GM10248 (cell line): ENCODE results near the gene CILP2.

Experiments used
- CTCF ChIA-PET: fragments of 300-600 bp; sonication (Branson Sonifier 250); formaldehyde crosslinking; extraction: SDS; loops from one replicate; lab custom pipeline; 2021; ENCODE audit warnings: antibody characterized with exemption; lab: Yijun Ruan, JAX
- POLR2A ChIA-PET: fragments of 350-650 bp; sonication (Branson Sonifier 250); formaldehyde crosslinking; extraction: SDS; loops from one replicate; lab custom pipeline; 2020; ENCODE audit warnings: antibody characterized with exemption; lab: Yijun Ruan, JAX
- DNase-seq: peaks from one replicate; pipeline ENCODE4 v3.0.0; 2012; ENCODE audit errors: extremely low spot score
- TF ChIP-seq, protein P1 (sequence below): IDR thresholded peaks from 2 replicates; pipeline ENCODE4 v1.5.1; 2012; ENCODE audit warnings: mild to moderate bottlenecking, low read depth; ENCODE audit errors: extremely low read depth, missing control alignments, control extremely low read depth

The CILP2 gene

DNA sequence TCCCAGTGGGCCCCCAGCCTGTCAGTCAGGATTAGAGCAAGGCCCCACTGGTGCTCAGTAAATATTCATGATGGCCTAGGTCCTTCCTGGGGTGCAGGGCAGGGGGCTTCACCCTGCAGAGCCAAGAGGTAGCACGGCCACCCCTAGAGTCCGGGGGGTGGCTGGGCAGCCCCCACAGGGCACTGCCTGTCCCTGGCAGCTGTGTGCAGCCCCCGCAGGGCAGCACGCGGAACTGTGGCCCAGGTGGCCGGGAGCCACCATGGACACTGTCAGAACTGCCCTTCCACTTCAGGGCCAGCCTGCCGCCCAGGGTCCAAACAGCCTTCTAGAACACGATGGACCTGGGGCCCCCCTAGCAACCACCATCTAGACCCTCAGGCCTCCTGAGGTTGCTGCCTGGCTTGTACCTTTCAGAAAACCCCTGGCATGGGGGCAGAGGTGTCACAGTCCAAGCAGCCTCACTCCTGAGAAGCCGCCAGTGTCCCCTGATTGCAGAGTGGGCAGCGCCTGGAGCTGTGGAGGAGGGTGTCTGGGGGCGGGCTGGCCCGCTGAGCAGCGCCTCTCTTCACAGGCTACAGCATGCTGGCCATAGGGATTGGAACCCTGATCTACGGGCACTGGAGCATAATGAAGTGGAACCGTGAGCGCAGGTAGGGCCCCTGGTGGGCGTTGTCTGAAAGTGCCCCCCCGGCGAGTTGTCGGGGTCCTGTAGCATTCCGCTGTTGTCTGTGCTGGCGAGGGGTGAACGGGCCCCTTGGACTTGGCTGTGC is 12.3 kb upstream of the CILP2 start:
- no peak for DNase-seq
- ChIA-PET POLR2A (interaction anchor here (0.6 kb wide), 1 partner anchor 69 kb away, joined by 3 read pairs; no protein-coding TSS in a partner anchor), CTCF (interaction anchor here (0.7 to 2.2 kb wide), 4 partner anchors 10 to 118 kb away, joined by 3 to 6 read pairs (median 4); partner anchors contain the start of genes GMIP, NDUFA13 and TSSK6)
- TF ChIP-seq, protein P1, sequence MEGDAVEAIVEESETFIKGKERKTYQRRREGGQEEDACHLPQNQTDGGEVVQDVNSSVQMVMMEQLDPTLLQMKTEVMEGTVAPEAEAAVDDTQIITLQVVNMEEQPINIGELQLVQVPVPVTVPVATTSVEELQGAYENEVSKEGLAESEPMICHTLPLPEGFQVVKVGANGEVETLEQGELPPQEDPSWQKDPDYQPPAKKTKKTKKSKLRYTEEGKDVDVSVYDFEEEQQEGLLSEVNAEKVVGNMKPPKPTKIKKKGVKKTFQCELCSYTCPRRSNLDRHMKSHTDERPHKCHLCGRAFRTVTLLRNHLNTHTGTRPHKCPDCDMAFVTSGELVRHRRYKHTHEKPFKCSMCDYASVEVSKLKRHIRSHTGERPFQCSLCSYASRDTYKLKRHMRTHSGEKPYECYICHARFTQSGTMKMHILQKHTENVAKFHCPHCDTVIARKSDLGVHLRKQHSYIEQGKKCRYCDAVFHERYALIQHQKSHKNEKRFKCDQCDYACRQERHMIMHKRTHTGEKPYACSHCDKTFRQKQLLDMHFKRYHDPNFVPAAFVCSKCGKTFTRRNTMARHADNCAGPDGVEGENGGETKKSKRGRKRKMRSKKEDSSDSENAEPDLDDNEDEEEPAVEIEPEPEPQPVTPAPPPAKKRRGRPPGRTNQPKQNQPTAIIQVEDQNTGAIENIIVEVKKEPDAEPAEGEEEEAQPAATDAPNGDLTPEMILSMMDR = no peak

DNA sequence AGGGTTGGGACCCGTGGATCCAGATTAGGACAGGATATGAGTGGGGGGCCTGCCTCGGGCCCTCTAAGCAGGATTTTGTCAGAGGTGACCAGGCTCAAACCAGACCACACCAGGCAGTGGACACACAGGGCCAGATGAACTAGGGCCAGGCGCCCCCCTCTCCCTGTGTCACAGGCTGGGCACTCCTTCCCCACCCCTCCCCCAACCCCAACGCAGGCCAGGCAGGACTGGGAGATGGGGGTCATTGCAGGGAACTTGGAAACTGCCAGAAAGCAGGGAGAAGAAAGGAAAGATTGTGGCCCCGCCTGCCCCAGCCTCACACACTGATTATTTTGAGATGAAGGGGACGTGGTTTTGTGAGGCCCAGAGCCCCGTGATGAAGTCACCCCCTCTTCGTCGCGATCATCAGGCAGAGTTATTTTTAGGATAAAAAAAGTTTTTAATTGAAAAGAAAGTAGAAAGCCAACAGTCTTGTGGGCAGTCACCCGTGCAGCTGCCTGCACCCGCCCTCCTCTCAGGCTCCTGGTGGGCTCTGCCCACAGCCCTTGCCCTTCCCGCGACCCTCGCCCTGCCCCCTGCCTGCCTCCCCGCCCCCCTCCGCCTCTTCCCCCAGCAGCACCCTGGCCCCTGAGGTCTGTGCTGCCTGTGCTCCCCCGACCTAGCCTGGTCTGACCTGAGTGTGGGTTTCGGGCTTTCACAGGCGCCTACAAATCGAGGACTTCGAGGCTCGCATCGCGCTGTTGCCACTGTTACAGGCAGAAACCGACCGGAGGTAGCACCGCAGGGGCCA is 11.3 kb upstream of the CILP2 start:
- TF ChIP-seq, protein P1 = no peak
- DNase-seq = peak; percentile 60
- ChIA-PET POLR2A (no interaction called here), CTCF (interaction anchor here (14.9 kb wide), 1 partner anchor 24 kb away, joined by 251 read pairs; no protein-coding TSS in a partner anchor)

DNA sequence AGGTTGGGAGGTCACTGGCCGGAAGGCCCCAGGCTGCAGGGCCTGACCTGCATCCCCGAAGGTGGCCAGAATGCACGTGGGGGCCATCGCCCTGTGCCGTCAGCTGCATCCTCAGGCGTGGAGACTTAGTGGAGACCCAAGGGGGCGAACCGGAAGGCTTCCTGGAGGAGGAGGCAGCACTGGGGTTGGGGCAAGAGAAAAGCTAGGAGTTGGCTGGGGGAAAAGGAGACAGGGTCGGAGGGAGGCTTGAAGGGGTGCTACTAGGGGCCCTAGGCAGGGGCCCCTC is 10.8 kb upstream of the CILP2 start:
- TF ChIP-seq, protein P1 = no peak
- no peak for DNase-seq
- ChIA-PET CTCF (interaction anchor here (14.9 kb wide), 1 partner anchor 23 kb away, joined by 251 read pairs; no protein-coding TSS in a partner anchor), POLR2A (no interaction called here)

DNA sequence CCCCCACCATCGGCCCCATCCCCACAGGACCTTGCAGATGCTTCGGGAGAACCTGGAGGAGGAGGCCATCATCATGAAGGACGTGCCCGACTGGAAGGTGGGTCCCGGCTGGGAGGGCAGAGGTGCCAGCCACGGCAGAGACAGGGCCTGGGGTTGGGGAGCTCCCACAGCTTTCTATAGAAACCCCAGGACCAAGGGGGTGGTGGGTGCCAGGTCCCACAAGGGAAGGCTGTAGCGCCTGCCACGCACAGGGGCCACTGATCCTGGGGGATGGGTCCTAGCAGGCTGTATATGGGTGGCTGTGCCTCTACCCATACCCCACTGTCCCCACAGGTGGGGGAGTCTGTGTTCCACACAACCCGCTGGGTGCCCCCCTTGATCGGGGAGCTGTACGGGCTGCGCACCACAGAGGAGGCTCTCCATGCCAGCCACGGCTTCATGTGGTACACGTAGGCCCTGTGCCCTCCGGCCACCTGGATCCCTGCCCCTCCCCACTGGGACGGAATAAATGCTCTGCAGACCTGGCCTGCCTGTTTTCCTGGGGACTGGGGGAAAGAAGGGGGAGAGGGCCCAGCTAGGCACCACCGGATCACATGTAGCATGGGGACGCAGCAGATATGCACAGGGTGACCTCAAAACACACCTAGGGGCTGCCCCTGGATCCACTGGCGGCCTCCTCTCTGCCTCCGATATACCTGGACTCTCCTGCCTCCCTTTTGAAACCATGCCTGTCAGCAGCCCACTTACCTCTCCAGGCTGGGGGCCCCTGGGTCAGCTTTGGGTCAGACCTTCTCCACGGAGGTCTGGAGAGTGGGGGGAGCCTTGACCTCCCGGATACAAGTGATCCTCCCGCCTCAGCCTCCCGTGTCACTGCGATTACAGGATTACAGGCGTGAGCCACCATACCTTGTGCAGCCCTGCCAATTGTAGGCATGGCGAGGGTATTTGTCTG is 10.1 kb upstream of the CILP2 start:
- TF ChIP-seq, protein P1 = no peak
- DNase-seq = no peak
- ChIA-PET POLR2A (no interaction called here), CTCF (interaction anchor here (1.0 to 14.9 kb wide), 2 partner anchors 23 to 122 kb away, joined by 3 to 251 read pairs; partner anchors contain the start of gene GATAD2A)

DNA sequence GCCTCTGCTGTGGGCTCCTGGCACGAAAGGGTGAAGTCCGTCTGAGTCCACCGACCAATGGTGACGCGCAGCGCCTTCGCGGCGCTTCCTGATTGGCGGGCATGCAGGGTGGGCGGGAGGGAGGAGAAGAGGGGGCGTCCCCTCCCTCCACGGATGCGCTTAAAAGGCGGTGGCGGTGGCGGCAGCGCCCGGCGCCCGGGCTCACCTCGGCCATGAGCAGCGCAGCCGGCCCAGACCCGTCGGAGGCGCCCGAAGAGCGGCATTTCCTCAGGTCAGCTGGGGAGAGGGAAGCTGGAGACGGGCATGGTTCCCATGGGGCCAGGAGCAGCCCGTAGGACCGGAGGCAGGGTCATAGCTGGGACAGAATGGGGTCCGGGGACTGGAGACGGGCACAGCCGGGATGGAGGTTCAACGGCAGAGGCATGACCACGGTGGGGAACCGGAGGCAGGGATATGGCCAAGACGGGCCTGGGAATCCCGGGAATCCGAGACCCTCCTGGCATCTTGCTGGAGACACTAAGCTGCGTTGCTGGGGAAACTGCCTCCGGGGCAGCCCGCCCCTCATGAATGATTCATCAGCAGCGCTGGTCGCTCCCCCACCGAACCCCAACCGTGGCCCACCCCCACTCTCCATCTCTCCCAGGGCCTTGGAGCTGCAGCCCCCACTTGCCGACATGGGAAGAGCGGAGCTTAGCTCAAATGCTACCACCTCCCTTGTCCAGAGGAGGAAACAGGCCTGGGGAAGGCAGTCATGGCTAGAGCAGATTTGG is 9.2 kb upstream of the CILP2 start, which contains the start of gene YJEFN3:
TSS of gene YJEFN3 (plus strand) at position 191 of the 770 bp plus-strand sequence. CDS start at position 213, 22 bp downstream.
- TF ChIP-seq, protein P1 = no peak
- CTCF ChIA-PET = interaction anchor here (1.0 to 14.9 kb wide), 4 partner anchors 12 to 123 kb away, joined by 3 to 251 read pairs (median 4); partner anchors contain the start of genes GATAD2A and GMIP
- POLR2A ChIA-PET = no interaction called here
- no peak for DNase-seq
